ENCODE data around the gene EPHB1.

The EPHB1 gene

DNA sequence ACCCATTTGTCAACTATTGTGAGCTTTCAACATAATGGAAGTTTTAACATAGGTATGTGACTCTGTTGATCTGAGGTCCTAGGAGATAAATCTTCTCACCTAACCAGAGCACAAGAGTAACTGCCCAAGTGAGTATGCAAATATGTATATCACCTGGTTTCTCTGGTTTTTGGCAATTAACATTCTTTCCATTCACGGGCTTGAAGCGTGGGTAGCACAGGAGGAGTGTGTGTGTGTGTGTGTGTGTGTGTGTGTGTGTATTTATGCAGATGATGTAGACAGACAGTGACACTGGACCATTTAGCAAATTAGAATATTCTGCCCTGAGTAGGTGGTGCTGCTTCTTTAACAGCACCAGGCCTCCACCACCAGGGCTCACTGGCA, 15.0 kb downstream of the EPHB1 start:
- DNase-seq = no peak

DNA sequence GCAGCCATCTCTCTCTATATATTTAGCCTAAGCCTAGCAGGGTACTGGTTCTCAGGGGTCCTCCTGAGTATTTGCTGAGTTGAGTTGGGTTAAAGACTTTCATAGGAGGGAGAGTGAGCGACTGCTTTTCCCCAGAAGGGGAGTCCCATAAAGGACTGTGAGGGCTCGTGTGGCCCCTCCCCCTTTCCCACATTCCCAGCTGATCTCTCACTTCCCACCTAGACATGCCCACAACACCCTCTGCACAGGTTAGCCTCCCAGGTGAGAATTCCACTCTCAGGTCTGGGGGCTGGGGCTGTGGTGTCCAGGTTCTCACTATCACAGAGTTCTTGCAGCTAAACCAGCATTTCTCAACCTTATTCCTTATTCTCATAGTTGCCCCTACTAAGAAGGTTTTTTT, 15.8 kb downstream of the EPHB1 start:
- DNase-seq = no peak

GRCh38 chr3:134813618-134814017, 18.6 kb downstream of the EPHB1 start:
- DNase-seq = no peak

- DNase-seq = no peak
Observed at GRCh38 chr3:134815519-134815918, 20.5 kb downstream of the EPHB1 start.

DNA sequence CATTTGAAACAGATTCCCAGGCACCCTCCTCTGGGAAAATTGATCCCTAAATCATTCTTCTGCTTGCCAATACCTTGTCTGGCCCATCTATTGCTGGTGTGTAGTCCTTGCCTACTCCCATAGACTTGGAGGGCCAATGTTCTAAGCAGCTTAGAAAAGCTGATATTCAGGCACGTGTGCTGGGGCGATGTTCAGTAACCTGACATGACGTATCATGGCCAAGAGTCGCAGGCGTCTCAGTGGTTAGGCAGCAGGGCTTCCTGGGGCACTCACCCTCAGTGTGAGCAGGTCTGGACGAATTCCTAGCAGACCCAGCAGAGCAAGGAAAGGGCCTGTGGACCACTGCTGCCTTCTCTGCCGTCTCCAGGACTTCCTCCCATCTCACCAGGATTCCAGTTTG, 21.6 kb downstream of the EPHB1 start:
- no peak for DNase-seq

- no peak for DNase-seq
Observed at GRCh38 chr3:134817297-134817696, 22.2 kb downstream of the EPHB1 start.

DNA sequence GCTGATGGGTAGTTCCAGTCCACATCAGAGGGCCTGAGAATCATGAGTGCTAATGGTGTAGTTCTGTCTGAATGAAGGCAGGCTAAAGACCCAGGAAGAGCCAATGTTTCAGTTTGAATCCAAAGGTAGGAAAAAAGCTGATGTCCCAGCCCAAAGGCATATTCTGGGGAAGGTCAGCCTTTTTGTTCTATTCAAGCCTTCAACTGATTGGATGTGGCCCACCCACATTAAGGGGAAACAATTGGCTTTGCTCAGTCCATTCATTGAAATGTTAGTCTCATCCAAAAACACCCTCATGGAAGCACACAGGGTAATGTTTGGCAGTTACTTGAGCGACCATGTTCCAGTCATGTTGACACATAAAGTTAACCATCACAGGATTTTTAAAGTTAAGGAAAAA, 25.9 kb downstream of the EPHB1 start:
- DNase-seq = no peak

GRCh38 chr3:134822090-134822489, 27.0 kb downstream of the EPHB1 start:
- DNase-seq = no peak

- no peak for DNase-seq
Observed at GRCh38 chr3:134823679-134824078, 28.6 kb downstream of the EPHB1 start.

DNA sequence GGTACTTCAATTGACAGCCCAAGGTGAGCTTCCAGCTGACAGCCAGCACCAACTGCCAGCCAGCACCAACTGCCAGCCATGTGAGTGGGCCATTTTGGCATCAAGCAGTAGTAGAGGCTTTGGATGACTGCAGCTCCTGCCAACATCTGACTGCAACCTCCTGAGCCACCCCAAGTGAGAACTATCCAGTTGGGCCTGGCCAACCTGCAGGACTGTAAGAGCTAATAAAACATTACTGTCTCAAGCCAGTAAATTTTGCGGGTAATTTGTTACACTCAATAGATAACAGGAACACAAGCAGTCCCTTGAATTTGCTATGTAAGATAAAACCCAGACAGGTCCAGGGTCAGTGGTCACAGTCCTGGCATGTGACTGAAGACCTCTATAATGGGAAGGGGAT, 29.7 kb downstream of the EPHB1 start:
- no peak for DNase-seq

DNA sequence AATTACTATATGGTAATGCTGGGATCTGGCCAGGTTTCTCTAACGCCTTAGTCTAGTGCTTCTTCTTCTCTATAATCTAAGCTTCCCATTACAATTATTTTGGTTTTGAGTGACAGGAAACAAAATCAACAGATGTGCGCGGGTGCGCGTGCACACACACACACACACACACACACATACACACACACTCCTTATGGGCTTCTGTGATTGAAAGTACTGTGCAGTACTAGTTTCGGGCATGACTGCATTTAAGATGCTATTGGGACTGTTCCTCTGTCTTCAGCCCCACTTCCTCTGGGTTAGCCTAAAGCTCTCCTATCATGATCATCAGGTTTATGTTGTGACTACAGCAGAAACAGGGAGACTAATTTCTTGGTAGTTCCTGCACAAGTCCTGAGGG, 32.2 kb downstream of the EPHB1 start:
- no peak for DNase-seq

- DNase-seq = no peak
Observed at GRCh38 chr3:134829721-134830120, 34.7 kb downstream of the EPHB1 start.

DNA sequence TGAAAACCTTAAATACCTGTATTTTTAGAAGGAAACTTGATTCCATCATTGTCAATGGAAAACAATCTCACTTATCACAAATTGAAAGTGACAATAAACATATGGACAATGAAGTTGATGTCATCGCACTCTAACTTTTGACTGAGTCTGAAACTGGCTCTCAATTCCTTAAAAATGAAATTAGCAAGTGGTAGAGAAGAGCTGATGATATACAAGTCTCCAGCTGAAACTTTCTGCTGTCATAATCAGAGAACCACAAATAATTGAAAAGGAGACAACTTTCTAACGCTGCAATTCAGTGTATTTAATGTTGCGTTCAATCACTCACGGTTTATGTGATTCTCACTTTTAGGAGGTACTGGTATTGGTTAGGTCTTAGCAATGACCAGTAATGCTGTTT, 37.5 kb downstream of the EPHB1 start:
- no peak for DNase-seq

- no peak for DNase-seq
Observed at GRCh38 chr3:134833453-134834163, 38.5 kb downstream of the EPHB1 start.

- DNase-seq = no peak
Observed at GRCh38 chr3:134836921-134837320, 41.9 kb downstream of the EPHB1 start.

DNA sequence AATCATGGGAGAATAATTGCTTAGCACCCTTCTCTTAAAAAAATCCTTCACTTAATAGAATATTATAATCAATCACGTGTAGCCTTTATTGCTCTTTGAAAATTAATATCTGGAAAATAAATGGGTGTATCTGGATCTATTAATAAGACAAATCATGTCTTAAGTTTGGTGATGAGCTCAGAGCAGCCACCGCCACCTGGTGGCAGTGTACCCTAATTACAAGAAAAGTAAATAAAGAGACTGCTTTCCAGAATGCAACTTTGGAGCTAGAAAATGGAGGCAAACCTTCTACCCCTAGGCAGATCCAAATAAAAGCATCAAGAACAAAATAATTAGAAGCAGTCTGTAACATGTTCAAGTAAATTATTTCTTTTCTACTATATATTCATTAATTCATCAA, 43.5 kb downstream of the EPHB1 start:
- no peak for DNase-seq

- DNase-seq = no peak
Observed at GRCh38 chr3:134839422-134839821, 44.4 kb downstream of the EPHB1 start.

- no peak for DNase-seq
Observed at GRCh38 chr3:134839990-134840389, 44.9 kb downstream of the EPHB1 start.

GRCh38 chr3:134840459-134840858, 45.4 kb downstream of the EPHB1 start:
- DNase-seq = no peak

DNA sequence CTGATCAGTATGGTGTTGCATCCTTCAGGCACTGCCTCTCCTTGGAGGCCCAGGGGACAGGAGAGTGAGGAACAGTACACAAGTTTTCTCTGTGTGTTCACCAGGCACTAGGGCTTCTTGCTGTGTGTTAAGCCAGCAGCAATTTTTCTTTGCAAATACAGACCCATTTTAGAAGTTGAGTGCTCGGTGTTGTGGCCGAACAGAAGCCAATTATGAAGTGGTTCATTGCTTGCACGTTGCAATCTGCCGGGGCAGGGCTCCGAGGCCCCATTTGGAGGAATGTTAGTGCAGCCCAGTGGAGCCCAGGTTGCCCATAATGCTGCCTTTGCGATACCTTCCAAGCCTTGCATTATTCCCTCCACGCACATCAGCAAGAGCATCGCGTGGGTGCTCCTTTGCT, 51.0 kb downstream of the EPHB1 start:
- DNase-seq = no peak

DNA sequence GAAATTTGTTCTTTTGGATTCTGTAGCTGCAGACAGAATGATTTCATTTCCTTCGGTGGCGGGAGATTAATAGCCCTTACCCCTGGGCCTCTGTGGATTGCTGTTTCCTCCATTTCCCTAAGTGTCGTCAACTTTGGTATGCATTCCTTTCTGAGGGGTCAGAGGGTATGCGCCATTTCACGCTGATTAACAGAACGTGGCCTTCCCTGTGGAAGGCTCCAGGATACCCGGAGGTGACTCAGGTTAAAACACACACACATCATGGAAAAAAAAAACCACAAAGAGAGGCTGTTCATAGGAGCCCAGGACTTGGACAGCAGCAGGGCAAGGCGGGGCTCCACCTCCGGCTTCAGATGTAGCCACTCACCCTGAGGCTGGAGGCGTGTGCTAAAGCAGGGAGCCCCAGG, 51.9 kb downstream of the EPHB1 start:
- DNase-seq = no peak

GRCh38 chr3:134847349-134847748, 52.3 kb downstream of the EPHB1 start:
- DNase-seq = no peak

DNA sequence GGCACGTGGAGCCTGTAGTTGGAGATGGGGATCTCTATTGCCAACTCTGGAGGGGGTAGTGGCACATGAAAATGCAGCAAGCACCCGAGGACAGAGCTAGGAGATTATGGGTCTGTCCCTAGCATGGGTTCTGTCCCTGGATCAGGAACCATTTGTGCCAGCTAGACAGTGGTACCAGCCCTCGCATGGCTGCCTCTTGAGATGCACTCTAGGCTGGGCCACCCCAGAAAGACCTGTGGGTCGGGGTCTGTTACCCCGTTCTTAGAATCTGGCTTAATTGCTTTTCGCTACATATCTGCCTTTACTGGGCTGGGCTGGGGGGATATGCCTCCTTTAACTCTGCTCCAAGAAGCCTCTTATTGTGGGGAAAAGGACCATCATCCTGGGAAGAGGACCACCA, 54.5 kb downstream of the EPHB1 start:
- no peak for DNase-seq

DNA sequence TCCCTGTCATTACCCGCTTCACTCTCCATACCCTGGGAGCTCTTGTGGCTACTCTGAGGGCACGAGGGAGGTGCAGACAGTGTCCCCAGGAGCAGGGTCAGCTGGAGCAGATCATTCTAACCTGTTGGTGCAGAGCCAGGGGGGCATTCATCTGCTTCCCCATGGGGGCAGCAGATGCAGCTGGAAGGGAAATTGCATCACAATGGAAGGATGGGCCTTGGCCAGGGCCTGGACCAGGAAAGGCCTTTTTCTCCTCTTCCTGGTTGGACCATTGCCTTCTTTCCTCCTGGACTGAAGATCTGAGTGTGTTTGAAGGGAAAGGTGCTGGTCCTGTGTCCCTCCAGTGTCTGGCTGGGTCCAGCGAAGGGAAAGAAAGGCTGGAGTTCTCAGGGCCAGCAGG, 55.7 kb downstream of the EPHB1 start:
- no peak for DNase-seq

DNA sequence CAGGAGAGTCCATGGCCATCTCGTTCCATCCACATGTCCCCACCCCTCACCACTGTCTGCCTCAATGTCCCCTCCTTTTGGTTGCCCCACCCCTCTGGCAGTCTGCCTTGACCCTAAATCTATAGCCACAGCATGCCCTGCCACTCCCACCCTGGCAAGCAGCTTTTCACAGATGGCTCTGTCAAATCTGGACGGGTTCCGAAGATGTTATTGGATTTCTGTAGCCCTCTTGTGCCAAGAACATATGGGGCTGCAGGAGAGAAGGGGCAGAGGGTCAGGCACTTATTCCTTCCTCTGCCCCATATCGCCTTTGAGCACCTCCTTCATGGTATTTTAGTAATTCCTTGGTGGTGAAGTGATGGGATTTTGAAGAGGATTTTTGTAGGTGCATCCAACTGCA, 57.1 kb downstream of the EPHB1 start:
- DNase-seq = no peak

GRCh38 chr3:134852893-134853351, 57.9 kb downstream of the EPHB1 start:
- peak; percentile 5 for DNase-seq

Data from CD4-positive, alpha-beta T cell treated with Interleukin-17A for 1 hour (primary cell).